HG03280 (cell line): ENCODE measurements around the gene RSAD2.
"Not testable (repeated sequence)": the region's sequence is repeated elsewhere in the genome, so short reads cannot be mapped to it uniquely, and the experiment has no call there.

Experiments used
- ATAC-seq: cut with Tn5 transposase; IDR thresholded peaks from one replicate; pipeline ENCODE4 v1.9.1; 2021; ENCODE audit warnings: mild to moderate bottlenecking, moderate library complexity; ENCODE audit not compliant: unreplicated experiment

Gene RSAD2

DNA sequence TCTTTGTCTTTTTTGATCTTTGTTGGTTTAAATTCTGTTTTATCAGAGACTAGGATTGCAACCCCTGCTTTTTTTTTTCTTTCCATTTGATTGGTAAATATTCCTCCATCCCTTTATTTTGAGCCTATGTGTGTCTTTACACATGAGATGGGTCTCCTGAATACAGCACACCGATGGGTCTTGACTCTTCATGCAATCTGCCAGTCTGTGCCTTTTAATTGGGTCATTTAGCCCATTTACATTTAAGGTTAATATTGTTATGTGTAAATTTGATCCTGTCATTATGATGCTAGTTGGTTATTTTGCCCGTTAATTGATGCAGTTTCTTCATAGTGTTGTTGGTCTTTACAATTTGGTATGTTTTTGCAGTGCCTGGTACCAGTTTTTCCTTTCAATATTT is 25.0 kb downstream of the RSAD2 start:
- ATAC-seq = not testable (repeated sequence)

DNA sequence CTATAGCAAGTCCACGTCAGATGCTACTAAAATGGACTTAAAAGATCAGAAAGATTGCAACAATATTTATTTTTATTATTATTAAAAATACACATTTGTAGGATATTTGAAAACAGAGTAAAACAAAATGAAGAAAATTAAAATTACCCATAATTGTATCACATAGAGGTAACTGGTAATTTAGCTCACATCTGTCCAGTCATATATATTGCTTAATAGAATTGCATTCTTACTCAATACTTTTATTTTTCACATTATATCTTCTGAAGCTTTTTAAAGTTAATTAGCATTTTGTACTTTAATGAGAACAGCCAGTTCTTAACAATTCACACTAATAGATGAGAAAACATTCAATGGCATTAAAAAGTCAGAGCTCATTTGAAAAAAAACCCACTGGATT is 28.1 kb downstream of the RSAD2 start:
- ATAC-seq = no peak

DNA sequence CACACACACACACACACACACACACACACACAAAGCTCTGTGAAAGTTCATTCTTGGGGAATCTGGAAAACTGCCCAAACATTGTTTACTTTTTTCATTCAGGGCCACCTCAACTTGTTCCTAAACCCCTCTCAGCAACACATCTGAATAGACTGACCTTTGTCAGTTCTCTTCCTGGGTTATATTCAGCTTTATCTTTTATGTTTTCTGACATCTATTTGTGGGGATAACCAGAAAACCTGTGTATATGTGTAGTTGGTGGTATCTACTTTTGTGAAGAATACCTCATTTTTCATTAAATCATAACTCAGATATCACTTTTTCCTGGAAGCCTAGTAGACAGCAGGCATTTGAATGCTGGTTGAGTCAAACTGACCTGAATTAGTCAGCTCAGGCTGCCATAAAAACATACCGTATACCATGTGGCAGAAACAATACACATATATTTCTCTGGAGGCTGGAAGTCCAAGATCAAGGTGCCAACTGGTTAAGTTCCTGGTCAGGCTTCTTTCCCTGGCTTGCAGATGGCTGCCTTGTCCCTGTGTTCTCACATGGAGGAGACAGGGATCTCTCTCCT is 28.7 kb downstream of the RSAD2 start:
- ATAC-seq = no peak

DNA sequence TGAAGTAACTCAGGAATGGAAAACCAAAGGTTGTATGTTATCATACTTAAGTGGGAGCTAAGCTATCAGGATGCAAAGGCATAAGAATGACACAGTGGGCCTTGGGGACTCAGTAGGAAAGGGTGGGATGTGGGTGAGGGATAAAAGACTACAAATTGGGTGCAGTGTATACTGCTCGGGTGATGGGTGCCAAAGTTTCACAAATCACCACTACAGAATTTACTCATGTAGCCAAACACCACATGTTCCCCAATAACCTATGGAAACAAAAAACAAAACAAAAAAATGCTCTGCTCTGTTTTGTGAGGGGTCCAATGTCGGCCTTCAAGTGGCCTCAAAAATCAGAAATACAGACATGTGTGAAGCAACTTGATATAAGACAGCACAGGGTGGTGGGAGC is 30.7 kb downstream of the RSAD2 start:
- ATAC-seq = no peak

DNA sequence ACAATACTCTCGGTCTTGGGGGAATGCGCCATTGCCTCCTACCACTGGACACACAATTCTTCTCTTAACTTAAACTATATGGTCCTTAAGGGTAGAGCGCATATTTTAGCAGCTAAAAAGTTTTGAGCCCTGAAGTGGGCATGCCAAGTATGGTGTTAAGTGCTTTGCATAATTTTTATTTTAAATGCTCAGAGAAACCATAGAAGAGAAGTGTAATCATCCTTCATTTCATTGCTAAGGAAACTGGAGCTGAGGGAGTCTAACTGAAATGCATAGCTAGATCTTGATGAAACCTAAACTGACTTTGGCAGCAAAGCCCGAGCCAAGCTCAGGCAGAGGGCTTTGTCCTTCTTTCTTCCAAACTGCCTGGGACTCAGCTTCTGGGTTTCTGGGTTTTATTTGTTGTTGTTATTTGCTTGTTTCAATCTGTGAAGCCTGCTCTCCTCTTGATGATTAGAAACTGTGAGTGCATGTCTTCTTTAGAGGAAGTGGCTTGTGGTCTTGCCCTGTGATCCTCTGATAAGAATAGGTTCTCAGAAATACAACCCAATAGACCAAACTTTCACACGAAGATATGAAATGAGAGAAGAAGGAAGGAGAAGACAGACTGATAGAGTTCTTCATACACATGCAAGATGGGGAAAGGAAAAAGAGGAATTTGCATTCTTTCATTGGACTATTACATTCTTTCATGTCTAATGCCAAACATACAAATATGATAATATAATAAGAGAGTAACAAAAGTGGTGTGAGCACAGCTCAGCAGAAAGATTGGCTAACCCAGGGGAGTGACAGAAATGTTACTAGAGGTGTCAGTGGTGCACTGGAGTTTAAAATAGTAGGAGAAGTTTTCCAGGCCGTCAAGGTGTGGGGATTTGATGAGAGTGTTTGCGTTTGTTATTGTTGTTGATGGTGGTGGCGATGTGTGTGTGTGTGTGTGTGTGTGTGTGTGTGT is 32.1 kb downstream of the RSAD2 start:
- peak; percentile 99 for ATAC-seq

DNA sequence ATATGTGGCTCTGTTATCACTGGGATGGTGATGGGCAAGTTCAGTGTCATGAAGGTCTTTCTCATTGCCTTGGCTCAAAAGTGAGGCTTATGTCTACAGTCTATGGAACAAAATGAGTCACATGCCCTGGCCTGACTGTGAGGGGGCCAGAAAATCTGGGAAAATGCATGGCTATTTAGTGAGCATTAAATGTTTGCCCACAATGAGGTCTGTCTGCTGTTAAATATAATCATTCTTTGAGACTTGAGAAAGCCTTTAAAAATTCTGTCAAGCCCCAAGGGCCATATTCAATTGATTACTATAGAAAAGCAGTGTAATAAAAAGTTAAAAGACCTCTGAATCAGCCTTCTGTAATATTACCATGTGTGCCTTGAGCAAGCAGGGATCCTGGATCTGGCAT is 34.1 kb downstream of the RSAD2 start:
- ATAC-seq = no peak

DNA sequence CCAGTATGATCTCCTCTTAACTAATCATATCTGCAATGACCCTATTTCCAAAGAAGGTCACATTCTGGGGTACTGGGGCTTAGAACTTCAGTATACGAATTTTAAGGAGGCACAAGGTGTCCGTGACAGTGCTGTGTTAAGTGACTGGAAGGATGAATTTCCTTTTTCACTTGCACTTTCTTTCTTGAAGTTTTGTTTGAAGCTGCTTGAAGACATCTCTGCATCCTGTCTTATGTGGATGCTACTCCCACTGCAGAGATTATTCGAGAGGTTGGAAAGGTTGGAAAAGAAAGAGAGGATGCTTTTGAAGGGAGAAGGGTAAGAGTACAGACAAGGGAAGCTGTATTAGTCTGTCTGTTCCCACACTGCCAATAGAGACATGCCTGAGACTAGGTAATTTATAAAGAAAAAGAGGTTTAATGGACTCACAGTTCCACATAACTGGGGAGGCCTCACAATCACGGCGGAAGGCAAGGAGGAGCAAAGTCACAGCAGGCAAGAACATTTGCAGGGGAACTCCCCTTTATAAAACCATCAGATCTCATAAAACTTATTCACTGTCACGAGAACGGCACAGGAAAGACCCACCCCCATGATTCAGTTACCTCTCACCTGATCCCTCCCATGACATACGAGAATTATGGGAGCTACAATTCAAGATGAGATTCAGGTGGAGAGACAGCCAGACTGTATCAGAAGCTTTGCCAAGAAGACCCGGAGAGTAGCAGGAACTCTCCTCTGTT is 36.0 kb downstream of the RSAD2 start:
- no peak for ATAC-seq

DNA sequence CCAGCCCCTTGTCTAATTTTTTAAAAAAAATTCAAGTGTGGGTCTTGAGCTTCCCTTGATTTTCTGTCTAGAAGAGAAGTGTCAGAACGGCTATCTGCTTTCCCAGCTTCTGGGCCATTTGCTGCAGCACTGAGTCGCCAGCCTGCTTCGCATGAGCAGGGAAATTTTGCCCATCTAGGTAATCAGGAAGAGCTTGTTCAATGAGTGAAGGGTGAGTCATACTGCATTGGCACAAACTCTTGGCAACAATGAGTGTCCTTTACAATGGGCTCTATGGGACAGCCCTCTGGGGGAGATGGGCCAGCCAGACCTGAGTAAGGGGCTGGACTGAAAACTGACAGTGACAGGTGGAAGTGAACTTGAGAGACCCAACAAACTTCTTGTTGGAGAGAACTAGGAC is 37.3 kb downstream of the RSAD2 start:
- ATAC-seq = no peak

DNA sequence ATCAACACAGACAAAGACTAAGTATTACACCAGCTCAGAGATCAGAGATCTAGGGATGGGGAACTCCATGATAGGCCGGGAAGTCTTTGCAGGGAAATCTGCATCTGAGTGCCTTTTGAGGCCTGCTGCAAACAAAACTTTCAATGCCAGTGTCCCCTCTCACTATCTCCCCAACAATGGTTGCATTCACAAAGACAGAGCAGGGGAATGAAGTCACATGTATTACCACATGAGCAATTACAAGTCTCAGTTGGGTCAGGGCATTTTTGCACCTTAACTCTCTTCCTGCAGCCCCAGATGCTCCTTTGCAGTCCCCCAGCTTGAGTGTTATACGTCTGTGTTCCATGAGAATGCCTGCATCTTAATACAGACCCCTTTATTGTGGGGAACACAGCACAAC is 37.8 kb downstream of the RSAD2 start:
- ATAC-seq = no peak

DNA sequence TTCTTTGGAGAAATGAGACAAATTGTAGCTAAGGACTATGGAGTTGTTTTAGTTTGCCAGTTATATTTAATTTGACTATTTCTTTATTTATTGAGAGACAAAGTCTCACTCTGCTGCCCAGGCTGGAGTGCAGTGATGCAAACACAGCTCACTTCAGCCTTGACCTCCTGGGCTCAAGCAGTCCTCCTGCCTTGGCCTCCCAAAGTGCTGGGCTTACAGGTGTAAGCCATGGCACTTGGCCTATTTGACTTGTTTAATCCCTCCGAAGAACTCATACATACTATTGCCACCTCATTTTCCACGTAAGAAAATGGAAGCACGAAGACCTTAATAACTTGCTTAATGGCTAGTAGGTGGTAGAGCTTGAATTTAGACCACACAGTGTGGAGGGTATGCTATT is 38.6 kb downstream of the RSAD2 start:
- ATAC-seq = no peak

DNA sequence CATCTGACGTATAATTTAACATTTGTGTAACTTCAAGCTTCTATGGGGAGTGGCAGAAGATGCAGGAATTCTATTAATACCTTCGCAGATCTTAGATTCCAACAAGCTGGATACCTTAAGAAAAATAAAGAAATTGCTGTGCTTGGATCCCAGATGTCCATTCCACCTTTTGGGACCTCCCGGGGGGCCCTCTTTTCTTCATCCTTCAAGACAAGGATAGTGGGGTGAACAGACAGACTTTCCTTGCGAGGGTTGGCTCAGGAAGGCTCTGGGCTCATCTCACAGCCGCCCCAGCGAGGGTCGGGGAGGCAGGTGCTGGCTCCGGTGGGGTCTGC is 39.1 kb downstream of the RSAD2 start:
- no peak for ATAC-seq

DNA sequence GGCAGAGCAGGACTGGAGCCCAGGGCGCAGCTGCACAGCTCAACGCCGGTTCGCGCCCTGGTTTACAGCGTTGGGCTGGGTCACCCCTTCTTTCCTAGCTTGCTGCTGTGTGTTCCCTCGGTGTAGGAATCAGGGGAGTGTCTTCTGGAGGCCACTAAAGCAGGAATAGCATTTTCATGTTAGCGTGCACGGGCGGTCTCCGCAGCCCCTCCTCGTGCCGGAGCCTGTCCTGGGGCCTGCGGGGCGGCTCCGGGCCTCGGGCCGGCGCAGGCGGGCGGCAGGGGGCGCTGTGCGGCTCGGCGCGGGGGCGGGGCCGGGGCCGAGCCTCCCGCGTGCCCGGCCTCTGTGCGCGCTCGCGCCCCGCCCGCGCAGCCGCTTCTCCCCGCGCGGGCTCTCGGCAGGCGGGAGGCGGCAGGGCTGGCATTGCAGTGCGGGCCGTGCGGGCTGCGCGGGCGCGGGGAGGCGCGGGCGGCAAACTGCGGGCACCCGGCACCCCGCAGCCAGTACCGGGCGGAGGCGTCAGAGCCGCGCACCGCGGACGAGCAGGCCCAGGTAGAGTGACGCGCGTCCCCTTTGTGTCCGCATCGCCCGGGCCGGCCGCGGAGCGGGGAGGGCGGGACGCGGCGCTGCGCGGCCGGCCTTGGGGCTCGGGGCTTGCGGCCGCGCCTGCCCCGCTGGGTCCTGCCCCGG is 39.6 kb downstream of the RSAD2 start, which contains the start of gene RNF144A:
RNF144A (plus strand) TSS at position 342 of the 690 bp plus-strand sequence. CDS start 79,515 bp downstream, outside the sequence.
- peak; percentile 83 for ATAC-seq

DNA sequence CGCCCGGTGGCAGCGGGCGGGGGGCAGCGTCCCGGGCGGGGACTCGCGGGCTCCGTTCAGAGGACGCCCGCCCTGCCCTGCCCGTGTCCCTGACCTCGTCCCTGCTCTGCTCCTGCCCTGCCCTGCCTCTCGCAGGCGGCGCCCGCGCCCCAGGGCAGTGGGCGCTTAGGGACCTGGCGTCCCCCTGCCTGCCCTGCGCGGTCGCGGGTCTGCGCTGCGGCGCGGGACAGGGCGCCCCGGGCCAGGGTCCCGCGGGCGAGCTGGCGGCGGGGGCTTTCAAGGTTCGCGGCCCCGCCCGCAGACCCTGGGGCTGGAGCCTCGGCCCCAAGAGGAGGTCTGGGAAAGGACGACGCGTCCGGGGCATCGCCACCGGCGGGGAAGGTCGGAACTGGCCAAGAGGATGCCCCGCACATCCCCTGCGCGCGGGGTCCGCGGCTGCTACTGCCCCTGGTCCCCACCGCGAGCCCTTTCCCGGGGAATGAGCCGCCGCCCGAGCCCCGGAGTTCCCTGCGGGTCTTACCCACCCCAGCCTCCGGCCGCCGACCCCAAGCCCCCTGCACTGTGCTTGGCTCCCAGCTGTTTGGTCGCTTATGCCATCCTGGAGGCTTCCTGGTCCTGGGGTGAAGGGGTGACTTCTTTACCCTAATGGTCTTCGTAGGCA is 40.3 kb downstream of the RSAD2 start:
- ATAC-seq = peak; percentile 24

DNA sequence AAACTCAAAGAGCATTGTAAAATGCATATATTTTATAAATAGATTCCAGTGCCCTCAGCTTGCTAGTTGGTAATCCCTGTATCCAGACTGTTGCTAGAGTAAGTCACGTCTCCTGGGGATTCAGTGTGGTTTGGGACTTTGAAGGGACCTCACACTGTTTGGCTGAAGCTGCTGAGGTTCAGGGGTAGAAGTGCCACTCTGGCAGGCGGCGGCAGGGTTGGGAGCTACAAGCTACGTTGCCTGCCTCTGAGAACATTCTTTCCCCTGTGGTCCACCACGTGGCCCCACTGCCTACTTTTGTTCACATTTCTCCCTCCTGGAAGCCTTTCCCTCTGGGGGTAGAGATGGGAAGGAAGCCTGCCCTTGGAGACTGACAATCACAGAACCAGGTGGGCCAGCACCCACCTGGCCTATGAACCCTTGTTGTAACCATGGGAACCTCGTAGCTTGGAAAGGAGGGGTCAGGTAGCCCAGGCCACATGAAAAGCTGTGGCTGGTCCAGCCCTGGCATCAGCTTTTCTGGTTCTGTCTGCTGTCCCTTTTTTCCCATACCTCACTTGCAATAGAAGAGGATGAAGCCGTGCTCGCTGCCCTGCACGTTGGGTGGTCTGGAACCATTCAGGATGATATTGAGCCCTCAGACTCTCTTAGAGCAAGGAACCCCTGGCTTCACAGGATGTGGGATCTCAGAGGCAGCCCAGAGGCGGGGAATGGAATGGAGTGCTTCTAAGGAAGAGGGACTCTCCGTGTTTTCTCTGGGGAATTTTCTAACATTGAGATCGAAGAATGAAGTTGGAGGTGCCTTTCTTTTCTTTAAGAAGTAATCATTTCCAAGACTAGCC is 42.5 kb downstream of the RSAD2 start:
- no peak for ATAC-seq

DNA sequence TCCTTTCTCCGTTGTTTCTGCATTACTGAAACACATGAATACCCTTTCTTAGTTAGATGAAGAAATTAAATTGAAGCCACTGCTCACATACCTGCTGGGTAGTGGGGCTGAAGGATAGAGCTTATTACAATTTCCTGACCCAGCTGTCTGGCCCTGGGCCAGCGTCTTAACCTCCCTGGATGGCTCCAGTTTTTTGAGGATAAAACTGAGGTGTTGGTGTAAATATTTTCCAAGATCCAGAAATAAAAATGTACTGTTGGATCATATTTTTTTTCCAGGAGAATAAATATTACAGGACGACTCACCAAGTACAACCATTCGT is 43.1 kb downstream of the RSAD2 start:
- ATAC-seq = no peak

DNA sequence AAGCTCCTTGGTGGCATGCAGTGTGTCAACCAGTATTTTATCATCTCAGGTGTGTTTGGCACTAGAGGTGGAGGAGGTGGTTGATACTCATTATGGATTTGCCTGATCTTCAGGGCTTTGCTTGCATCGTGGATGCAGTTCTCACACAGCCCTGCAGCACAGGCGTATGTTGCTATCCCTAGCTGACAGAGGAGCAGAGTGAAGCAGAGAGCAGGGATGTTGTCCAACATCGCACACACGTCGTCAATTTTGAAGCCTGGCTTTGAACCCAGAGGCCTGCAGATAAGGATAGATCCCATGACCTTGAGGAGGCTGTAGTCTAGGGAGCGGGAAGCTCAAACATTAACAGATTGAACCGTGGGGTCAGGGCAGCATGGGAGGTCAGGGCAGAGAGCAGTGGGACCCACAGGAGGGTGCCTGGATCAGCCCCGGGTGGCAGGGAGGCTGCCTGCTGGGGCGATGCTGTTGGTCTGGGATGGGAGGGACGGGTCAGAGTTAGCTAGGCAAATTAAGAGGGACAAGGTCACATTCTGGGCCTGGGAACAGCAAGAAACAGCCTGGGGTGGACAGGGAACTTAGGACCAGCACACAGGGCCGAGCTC is 43.8 kb downstream of the RSAD2 start:
- ATAC-seq = no peak

DNA sequence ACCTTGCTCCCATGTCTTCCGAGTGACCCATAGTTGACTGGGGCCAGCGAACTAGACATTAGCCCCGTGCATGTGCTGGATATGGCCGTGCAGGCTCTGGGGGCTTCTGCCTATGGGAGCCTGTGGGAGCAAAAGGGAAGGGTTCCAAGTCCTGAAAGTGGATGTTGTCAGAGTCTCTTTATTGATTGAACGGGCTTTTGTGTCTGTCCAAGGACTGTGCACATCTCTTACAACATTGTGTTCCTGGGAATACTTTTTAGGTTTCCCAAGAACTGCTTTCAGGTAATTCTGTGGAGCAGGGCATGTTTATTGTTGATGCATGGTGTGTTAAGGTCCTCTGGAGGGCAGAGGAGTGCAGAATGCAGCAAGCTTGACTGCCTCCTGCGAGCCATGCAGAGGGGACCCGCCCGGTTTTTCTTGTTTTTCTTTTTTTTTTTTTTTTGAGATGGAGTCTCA is 44.7 kb downstream of the RSAD2 start:
- no peak for ATAC-seq

DNA sequence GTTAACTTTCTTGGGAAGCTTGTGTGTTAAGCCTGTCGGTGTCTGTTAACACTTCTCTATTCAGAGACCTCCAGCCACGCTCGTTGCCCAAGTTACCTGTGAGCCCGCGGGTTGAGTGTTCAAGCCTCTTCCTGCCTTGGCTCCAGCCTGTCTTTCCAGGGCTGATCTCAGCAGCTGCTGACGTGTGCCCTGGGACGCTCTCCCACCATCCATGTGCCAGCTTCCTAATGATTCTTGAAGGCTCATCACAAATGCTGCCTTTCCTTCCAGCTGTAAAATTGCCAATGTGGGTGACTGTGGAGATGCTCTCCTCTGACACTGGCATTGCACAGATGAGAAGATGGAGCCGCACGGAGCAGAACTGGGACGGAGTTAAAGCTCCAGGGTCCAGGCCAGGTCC is 45.7 kb downstream of the RSAD2 start:
- ATAC-seq = no peak
